EL (cell line): Measurements from ENCODE around the gene PFKL.

Experiments
- DNase-seq: peaks from one replicate; pipeline ENCODE4 v3.0.0-alpha.2; 2016

Gene PFKL

DNA sequence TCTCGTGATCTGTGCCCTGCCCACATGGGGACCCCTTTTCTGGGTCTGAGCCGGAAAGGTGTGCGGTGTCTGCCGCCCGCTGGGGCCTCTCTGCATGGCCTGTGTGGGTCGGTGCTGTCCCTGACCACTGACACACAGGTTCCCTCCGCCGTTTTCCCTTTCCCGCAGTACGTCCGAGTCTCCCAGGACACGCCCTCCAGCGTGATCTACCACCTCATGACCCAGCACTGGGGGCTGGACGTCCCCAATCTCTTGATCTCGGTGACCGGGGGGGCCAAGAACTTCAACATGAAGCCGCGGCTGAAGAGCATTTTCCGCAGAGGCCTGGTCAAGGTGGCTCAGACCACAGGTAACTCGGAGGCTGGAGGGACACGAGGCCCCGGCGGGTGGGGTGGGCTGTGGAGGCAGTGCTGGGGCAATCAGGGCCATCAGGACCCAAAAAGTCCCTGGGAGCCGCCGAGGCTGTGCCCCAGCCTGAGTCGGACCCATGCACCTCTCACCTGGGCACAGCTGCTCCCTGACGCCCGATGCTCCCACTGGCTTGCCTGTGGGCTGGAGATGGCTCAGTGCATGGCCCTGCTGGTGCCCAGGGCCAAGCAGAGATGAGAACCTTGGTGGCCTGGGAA is 66.8 kb downstream of the PFKL start:
- no peak for DNase-seq

DNA sequence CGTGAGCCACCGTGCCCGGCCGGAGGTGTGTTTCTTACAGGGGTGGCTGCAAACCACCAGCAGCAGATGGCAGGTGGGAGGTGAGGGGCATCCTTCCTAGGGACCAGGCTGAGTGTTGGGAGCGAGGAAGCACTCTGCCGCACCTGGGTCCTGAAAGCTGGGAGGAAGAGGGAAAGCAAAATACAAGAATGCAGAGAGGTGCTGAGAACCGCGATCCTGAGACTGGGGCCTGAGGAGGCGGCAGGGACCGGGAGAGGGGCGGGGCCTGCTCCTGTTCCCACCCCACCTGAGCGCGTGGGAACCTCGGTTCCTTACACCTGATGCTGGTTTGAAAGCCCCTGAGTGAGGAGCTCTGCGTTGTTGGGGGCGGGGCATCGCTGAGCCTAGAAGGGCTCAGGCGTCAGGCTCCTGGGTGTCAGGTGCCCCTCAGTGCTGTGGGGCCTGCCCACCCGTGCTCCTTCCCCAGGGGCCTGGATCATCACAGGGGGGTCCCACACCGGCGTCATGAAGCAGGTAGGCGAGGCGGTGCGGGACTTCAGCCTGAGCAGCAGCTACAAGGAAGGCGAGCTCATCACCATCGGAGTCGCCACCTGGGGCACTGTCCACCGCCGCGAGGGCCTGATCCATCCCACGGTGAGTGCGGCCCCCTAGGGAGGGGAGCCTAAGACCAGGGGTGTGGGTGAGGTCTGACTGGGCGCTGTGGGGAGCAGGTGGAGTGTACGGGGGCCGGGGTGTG is 69.0 kb downstream of the PFKL start:
- DNase-seq, result no peak

DNA sequence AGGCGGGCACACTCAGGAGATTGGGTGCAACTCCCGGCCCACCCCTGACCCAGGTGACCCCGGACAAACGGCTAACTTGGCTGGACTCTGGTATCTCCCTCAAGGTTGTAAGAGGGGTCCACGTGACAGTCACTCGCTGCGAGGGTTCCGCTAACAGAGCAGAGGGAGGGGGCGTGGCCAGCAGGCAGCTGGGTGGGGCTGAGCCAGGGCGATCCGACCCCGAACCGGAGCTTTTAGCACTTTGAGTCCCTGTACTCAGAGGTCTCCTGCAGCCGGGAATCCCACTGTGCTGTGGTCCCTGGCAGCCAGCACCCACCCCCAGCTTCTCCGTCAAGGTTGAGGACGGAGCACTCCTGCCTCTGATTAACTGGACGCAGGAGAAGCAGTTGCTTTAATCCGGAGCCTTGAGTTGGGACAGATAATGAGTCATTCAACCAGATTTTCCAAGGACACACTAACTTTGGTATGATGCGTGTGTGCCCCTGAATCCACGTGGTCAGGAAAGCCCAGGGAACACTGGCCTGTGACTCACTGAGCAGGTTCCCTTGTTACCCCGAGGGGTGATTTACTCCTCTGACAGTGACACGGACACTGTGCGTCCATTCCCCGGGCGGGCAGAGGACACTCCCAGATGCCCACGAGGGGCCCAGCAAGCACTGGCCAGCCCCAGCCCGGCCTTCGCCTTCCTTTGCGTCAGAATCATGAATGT is 70.3 kb downstream of the PFKL start:
- peak; percentile 60 for DNase-seq

DNA sequence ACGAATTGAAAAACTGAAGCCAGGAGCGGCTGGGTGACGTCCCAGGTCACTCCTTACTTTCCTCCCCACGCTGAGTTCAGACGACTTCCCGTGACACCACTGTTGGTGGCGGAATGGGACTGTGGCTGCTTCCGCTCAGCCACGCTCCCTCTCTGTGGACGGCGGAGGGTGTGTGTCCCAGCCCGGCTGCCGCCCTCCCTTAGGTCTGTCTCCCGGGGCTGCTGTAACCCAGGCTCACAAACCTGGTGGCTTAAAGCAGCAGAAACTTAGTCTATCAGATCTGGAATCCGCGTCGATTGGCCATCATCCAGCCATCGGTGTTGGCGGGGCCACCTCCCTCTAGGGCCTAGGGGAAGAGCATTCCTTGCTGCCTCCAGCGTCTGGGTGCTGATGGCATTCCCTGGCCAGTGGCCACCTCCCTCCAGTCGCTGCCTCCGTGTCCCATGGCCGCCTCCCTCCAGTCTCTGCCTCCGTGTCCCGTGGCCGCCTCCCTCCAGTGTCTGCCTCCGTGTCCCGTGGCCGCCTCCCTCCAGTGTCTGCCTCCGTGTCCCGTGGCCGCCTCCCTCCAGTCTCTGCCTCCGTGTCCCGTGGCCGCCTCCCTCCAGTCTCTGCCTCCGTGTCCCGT is 71.0 kb downstream of the PFKL start:
- DNase-seq, result no peak

DNA sequence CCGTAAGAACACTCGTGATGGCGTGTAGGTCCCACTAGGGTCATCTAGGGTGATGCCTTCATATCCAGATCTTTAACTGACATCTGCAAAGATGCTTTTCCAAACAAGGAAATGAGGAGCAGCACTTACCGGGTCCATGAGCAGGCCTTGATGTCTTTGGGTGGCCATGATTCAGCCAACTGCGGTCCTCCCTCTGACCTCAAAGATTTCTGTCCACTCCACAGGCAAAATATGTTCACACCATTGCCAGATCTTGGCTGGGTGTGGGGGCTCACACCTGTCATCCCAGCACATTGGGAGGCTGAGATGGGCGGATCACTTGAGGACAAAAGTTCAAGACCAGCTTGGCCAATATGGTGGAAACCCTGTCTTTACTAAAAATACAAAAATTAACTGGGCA is 71.7 kb downstream of the PFKL start:
- no peak for DNase-seq

DNA sequence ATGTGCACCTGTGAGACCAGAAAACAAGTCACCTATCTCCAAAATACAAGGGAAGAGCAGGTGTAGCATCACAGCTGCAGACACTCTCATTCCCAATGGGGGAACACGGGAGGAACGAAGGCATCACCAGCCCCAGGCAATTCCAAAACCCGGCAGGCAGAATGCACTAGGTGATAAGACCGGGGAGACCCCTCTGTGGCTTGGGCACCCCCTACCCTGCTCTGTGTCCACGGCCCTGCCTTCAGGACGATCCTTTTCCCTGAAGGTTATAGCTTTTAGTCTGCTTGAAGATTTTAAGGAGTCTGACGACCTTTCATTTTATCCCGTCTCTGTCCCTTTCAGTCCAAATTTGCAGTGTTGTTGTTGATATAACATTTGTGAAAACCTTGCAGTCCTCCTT is 72.8 kb downstream of the PFKL start:
- DNase-seq, result no peak

DNA sequence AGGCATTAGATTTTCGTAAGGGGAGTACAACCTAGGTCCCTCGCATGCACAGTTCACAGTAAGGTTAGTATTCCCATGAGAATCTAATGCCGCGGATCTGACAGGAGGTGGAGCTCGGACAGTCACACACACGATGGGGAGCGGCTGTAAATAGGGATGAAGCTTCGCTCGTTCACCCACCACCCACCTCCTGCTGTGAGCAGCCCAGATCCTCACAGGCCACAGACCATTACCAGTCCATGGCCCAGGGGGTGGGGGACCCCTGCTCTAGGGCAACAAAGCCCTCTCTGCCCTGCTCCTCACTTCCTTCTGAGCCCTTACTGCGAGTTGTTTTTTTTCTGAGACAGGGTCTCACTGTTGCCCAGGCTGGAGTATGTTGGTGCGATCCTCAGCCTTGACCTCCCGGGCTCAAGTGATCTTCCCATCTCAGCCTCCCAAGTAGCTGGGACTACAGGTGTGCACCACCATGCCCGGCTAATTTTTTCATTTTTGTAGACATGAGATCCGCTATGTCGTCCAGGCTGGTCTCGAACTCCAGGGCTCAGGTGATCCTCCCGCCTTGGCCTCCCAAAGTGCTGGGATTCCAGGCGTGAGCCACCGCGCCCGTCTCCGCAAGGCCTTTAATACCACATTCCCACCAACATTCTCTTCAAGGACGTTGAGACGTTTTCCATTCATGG is 74.9 kb downstream of the PFKL start:
- no peak for DNase-seq

DNA sequence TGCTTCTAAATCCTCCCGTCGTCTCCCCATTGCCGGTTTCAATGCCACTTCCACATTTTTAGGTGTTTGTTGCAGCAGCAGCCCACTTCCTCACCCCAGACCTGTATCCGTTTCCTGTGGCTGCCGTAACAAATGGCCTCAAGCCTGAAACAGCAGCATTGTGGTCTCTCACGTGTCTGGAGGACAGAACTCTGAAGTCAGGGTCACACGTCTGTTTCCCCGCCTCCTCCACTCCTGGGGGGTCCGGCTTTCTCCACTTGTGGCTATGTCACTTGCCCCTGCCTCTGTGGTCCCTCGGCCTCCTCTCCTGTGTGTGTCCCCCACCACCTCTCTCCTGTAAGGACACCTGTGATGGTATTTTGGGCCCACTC is 75.4 kb downstream of the PFKL start:
- DNase-seq, result no peak

DNA sequence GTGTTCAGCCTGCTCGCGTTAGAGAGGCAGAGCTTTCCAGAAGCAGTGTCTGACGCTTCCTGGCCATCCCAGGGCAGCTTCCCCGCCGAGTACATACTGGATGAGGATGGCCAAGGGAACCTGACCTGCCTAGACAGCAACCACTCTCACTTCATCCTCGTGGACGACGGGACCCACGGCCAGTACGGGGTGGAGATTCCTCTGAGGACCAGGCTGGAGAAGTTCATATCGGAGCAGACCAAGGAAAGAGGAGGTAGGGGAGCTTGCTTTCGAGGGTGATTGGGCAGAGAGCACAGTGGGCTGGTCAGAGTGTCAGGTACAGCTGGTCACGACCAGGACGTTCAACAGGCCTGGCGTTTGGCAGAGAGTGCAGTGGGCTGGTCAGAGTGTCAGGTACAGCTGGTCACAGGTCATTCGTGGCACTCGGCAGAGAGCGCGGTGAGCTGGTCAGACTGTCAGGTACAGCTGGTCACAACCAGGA is 75.9 kb downstream of the PFKL start:
- no peak for DNase-seq

DNA sequence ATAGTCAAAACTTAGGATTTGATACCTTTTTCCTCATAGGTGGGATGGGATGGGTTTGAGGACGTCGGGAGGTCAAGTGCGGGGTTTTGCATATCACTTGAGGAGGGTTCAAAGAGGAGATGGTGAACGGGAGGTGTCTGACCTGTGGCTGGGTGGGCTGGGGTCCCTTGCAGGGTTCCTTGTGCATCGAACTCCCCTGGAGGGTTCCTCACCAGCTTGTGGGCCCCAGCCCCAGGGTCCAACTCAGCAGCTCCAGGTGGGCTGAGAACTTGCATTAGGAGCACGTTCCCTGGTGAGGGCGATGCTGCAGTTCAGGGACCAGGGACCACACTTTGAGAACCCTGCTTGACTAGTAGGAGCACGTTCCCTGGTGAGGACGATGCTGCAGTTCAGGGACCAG is 76.8 kb downstream of the PFKL start:
- no peak for DNase-seq
